ENCODE results near the gene OXSR1. TPM values are rescaled to one million over a fixed set of nuclear protein-coding genes. Genes with fewer than 3 reads are reported as not detected.

The OXSR1 gene
- total and polyA plus RNA-seq, 9 donors, result 12.4 to 41.1 (median 28.4) TPM

DNA sequence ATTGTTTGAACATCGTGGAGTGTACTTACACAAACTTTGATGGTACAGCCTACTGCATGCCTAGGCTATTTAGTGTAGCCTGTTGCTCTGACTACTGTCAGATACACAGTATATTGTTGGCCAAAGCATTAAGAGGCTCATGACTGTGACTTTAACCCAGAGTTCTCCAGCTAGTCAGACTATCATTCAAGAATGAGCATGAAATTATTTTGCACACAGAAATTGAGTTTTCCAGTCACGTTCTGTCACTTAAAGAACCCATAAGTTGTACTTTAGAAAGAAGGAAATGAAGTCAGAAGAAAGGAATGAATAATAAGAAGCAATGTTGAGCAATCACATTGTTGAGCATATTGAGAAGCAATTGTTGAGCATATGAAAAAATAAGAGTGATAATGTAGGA, 62.7 kb downstream of the OXSR1 start:
- Histone ChIP-seq H3K27me3 (no peaks in the 10 kb centered on the region), H3K27ac (no peak overlapping the region), H3K9me3 (no peaks in the 10 kb centered on the region), H3K4me3 (no peak overlapping the region), H3K36me3 (no peaks in the 10 kb centered on the region), H3K4me1 (ENCODE audit: insufficient read depth) (no peaks in the 10 kb centered on the region)
- no peak for DNase-seq
- TF ChIP-seq, protein P1, sequence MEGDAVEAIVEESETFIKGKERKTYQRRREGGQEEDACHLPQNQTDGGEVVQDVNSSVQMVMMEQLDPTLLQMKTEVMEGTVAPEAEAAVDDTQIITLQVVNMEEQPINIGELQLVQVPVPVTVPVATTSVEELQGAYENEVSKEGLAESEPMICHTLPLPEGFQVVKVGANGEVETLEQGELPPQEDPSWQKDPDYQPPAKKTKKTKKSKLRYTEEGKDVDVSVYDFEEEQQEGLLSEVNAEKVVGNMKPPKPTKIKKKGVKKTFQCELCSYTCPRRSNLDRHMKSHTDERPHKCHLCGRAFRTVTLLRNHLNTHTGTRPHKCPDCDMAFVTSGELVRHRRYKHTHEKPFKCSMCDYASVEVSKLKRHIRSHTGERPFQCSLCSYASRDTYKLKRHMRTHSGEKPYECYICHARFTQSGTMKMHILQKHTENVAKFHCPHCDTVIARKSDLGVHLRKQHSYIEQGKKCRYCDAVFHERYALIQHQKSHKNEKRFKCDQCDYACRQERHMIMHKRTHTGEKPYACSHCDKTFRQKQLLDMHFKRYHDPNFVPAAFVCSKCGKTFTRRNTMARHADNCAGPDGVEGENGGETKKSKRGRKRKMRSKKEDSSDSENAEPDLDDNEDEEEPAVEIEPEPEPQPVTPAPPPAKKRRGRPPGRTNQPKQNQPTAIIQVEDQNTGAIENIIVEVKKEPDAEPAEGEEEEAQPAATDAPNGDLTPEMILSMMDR (IDR thresholded peaks at IDR 0.05), result no peak
- TF ChIP-seq POLR2A (IDR thresholded peaks at IDR 0.05) (no peak), EP300 (IDR thresholded peaks at IDR 0.05) (no peak)
- intact Hi-C loops (cut with DNase I), result no loop called here
- 62 to 71% (median 70%) methylated on average over 2 of the region's 2 CpGs for WGBS, 3 donors

DNA sequence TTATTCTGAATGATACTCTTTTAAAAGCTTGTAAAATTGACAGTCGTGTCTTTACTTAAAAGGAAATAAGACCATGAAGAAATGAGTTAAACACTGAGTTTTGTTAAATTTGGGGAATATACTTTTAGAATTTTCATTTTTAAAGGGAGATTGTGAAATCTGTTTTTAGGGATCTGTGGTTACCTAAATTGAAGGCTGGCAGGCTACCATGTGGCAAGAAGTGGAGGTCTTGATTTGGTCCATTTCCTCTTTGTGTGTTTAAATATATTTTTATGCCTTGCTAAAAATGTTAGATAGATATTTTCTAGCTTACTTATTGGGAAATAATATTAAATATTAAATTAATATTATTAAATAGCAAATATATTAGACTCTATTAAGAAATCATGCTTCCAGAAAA, 63.7 kb downstream of the OXSR1 start:
- Histone ChIP-seq H3K9me3 (no peaks in the 10 kb centered on the region), H3K36me3 (no peaks in the 10 kb centered on the region), H3K27ac (no peak overlapping the region), H3K4me1 (ENCODE audit: insufficient read depth) (no peaks in the 10 kb centered on the region), H3K27me3 (no peaks in the 10 kb centered on the region), H3K4me3 (no peak overlapping the region)
- WGBS, 3 donors, result 93 to 94% (median 94%) methylated on average over 1 of the region's 1 CpG
- no peak for DNase-seq
- no peak for TF ChIP-seq POLR2A (IDR thresholded peaks at IDR 0.05)
- TF ChIP-seq, protein P1 (IDR thresholded peaks at IDR 0.05), result no peak
- TF ChIP-seq EP300 (IDR thresholded peaks at IDR 0.05), result no peak
- intact Hi-C loops (cut with DNase I), result no loop called here

DNA sequence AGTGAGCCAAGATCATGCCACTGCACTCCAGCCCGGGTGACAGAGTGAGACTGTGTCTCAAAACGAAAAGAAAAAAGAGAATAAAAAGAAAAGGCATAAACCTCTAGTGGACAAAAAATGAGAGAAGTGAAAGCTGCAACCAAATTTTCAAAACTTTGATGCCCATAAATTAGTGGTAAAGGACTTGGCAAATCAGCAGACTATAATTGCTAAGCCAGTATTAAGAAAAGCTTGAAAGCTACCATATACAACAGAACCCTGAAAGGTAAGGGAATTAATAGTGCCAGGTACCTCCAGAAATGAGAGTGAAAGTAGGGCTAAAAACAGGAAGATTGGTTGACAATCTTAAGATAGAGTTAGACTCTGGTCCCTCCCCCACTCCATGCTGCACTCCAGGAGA, 67.4 kb downstream of the OXSR1 start:
- intact Hi-C loops (cut with DNase I), result no loop called here
- WGBS, 3 donors, result 91 to 94% (median 92%) methylated on average over 2 of the region's 2 CpGs
- DNase-seq, result no peak
- H3K4me3 ChIP-seq, result no peak overlapping the region
- H3K27me3 ChIP-seq, result no peaks in the 10 kb centered on the region
- no peaks in the 10 kb centered on the region for H3K36me3 ChIP-seq
- no peak overlapping the region for H3K27ac ChIP-seq
- no peak for TF ChIP-seq POLR2A (IDR thresholded peaks at IDR 0.05)
- TF ChIP-seq, protein P1 (IDR thresholded peaks at IDR 0.05), result no peak
- TF ChIP-seq EP300 (IDR thresholded peaks at IDR 0.05), result no peak
- no peaks in the 10 kb centered on the region for H3K4me1 ChIP-seq (ENCODE audit: insufficient read depth)
- no peaks in the 10 kb centered on the region for H3K9me3 ChIP-seq

DNA sequence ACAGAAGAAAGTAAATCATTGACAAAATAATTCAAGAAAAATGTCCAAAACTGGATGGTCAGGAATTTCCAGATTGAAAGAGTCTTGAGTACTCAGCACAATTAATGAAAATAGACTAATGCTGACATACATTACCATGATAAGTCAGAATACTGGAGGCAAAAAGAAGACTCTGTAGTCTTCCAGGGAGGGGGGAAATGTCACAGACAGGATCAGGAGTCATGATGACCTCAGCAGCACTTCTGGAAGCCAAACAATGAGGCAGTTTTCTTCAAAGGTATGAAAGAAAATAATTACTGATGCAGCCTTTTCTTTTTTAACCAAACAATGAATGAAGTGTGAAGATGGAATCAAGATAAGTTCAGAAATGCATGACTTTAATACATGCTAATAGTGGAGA, 70.1 kb downstream of the OXSR1 start:
- Histone ChIP-seq H3K4me1 (ENCODE audit: insufficient read depth) (no peaks in the 10 kb centered on the region), H3K36me3 (no peaks in the 10 kb centered on the region), H3K4me3 (no peak overlapping the region), H3K27ac (no peak overlapping the region), H3K9me3 (no peaks in the 10 kb centered on the region), H3K27me3 (no peaks in the 10 kb centered on the region)
- no peak for DNase-seq
- intact Hi-C loops (cut with DNase I), result no loop called here
- TF ChIP-seq EP300 (IDR thresholded peaks at IDR 0.05), result no peak
- TF ChIP-seq, protein P1 (IDR thresholded peaks at IDR 0.05), result no peak

Data from ovary (tissue), 9 donors.